Left ventricle myocardium inferior (tissue), 1 donor: ENCODE results near the gene RAMP3. TPM values are rescaled to one million over a fixed set of nuclear protein-coding genes. Genes with fewer than 3 reads are reported as not detected.

Experiments used
- DNase-seq: peaks from one replicate; pipeline ENCODE4 v3.0.0-alpha.2; 2020
- H3K27ac ChIP-seq: fragments of 200-600 bp; replicated peaks from 2 replicates; pipeline ENCODE4 v1.8.0; 2021
- H3K27me3 ChIP-seq: fragments of 200-600 bp; 2 replicates; pipeline ENCODE4 v1.8.0; 2021; ENCODE audit warnings: low read depth
- H3K36me3 ChIP-seq: fragments of 200-600 bp; 2 replicates; pipeline ENCODE4 v1.8.0; 2021
- H3K4me1 ChIP-seq: fragments of 200-600 bp; 2 replicates; pipeline ENCODE4 v1.8.0; 2021
- H3K4me3 ChIP-seq: fragments of 200-600 bp; 2 replicates; pipeline ENCODE4 v1.8.0; 2021; ENCODE audit warnings: mild to moderate bottlenecking, moderate library complexity
- H3K9me3 ChIP-seq: fragments of 200-600 bp; replicated peaks from 2 replicates; pipeline ENCODE4 v1.8.0; 2021
- CTCF ChIP-seq: fragments of 200-600 bp; IDR thresholded peaks from 2 replicates; pipeline ENCODE4 v1.8.0; 2021; ENCODE audit warnings: antibody characterized with exemption, mild to moderate bottlenecking, borderline replicate concordance
- intact Hi-C: fragments of 100-400 bp; cut with micrococcal nuclease; formaldehyde crosslinking; loops from one replicate; pipeline ENCODE4 v1.11.0; 2022
- total RNA-seq: library from RNA; stranded (reverse); fragmentation: NEBNext Ultra II Directional; extraction: Animal tissue kit (Norgen Biotek cat#: 25700); gene quantifications from one replicate; pipeline ENCODE4 v1.2.1, GENCODE V29; 2021
- donor health status: DM: no; HTN: yes; CAD: no; lungs with severe emphysema.

Gene RAMP3
- total RNA-seq, 1 donor from 2014 or later = 30.7 TPM

- no peak for TF ChIP-seq CTCF
- peaks cover 24% of the 10 kb centered on the region for H3K4me1 ChIP-seq
- no peak overlapping the region for H3K27ac ChIP-seq
- peaks cover 5% of the 10 kb centered on the region for H3K36me3 ChIP-seq
- H3K4me3 ChIP-seq = no peak overlapping the region
- intact Hi-C loops = no loop called here
- H3K9me3 ChIP-seq = no peaks in the 10 kb centered on the region
- no peak for DNase-seq
- H3K27me3 ChIP-seq = peaks cover 6% of the 10 kb centered on the region
These were observed 27.7 kb downstream of the RAMP3 start for GRCh38 chr7:45185028-45185863.

GRCh38 chr7:45185864-45186250 lies 28.3 kb downstream of the RAMP3 start:
- Histone ChIP-seq H3K36me3 (peaks cover 5% of the 10 kb centered on the region), H3K4me1 (peaks cover 28% of the 10 kb centered on the region), H3K4me3 (no peak overlapping the region), H3K27me3 (peaks cover 6% of the 10 kb centered on the region), H3K9me3 (no peaks in the 10 kb centered on the region), H3K27ac (no peak overlapping the region)
- intact Hi-C loops = no loop called here
- DNase-seq = no peak
- TF ChIP-seq CTCF = no peak

GRCh38 chr7:45186261-45186813 lies 28.7 kb downstream of the RAMP3 start:
- Histone ChIP-seq H3K27me3 (peaks cover 6% of the 10 kb centered on the region), H3K4me1 (peaks cover 28% of the 10 kb centered on the region), H3K27ac (no peak overlapping the region), H3K36me3 (peaks cover 5% of the 10 kb centered on the region), H3K4me3 (no peak overlapping the region), H3K9me3 (no peaks in the 10 kb centered on the region)
- intact Hi-C loops = no loop called here
- DNase-seq = no peak
- no peak for TF ChIP-seq CTCF

GRCh38 chr7:45187089-45187945 lies 29.7 kb downstream of the RAMP3 start:
- no peak for TF ChIP-seq CTCF
- no peak for DNase-seq
- Histone ChIP-seq H3K9me3 (no peaks in the 10 kb centered on the region), H3K27me3 (peaks cover 6% of the 10 kb centered on the region), H3K4me3 (no peak overlapping the region), H3K27ac (no peak overlapping the region), H3K4me1 (peaks cover 28% of the 10 kb centered on the region), H3K36me3 (peaks cover 5% of the 10 kb centered on the region)
- intact Hi-C loops = no loop called here

GRCh38 chr7:45187946-45188411 lies 30.4 kb downstream of the RAMP3 start:
- intact Hi-C loops = no loop called here
- Histone ChIP-seq H3K9me3 (no peaks in the 10 kb centered on the region), H3K4me3 (no peak overlapping the region), H3K4me1 (peaks cover 27% of the 10 kb centered on the region), H3K27ac (no peak overlapping the region), H3K36me3 (peaks cover 5% of the 10 kb centered on the region), H3K27me3 (peaks cover 6% of the 10 kb centered on the region)
- DNase-seq = no peak
- TF ChIP-seq CTCF = no peak
